Stomach smooth muscle (tissue), 2 donors: ENCODE results near the gene C5orf58.

Experiments used
- H3K27ac ChIP-seq: one replicate; pipeline ENCODE4 v1.7.0; 2013; ENCODE audit warnings: mild to moderate bottlenecking, low read length, inconsistent platforms
- H3K27me3 ChIP-seq, 2 donors: one replicate each; pipeline ENCODE4 v1.7.0; 2013; ENCODE audit warnings: low read length in 2 of 2; ENCODE audit not compliant: insufficient read depth in 2 of 2, control insufficient read depth in 1 of 2
- H3K36me3 ChIP-seq, 2 donors: one replicate each; pipeline ENCODE4 v1.7.0; 2013; ENCODE audit warnings: low read length in 2 of 2; ENCODE audit not compliant: control insufficient read depth in 2 of 2, insufficient read depth in 2 of 2
- H3K4me1 ChIP-seq: one replicate; pipeline ENCODE4 v1.7.0; 2013; ENCODE audit warnings: low read length; ENCODE audit not compliant: control insufficient read depth, insufficient read depth
- H3K4me3 ChIP-seq, 2 donors: one replicate each; pipeline ENCODE4 v1.7.0; 2013; ENCODE audit warnings: low read length in 2 of 2
- H3K9ac ChIP-seq, 2 donors: one replicate each; pipeline ENCODE4 v1.7.0; 2013; ENCODE audit warnings: low read length in 2 of 2, mild to moderate bottlenecking in 1 of 2
- H3K9me3 ChIP-seq, 2 donors: one replicate each; pipeline ENCODE4 v1.7.0; 2013; ENCODE audit warnings: low read length in 2 of 2; ENCODE audit not compliant: control insufficient read depth in 2 of 2
- donor health status: healthy.
- donor health status: Pancreatic carcinoma.

Gene C5orf58

GRCh38 chr5:170204202-170204601 is 28.6 kb upstream of the C5orf58 start:
- Histone ChIP-seq H3K9me3 (no peaks in the 10 kb centered on the region), H3K36me3 (no peaks in the 10 kb centered on the region), H3K27ac (no peak overlapping the region), H3K4me3 (no peak overlapping the region), H3K27me3 (peaks cover 0 to 4% of the 10 kb centered on the region in 2 donors), H3K9ac (no peak overlapping the region), H3K4me1 (no peaks in the 10 kb centered on the region)

- no peaks in the 10 kb centered on the region for H3K9me3 ChIP-seq
- H3K27me3 ChIP-seq = peaks cover 0 to 4% of the 10 kb centered on the region in 2 donors
- H3K4me3 ChIP-seq = no peak overlapping the region
- no peaks in the 10 kb centered on the region for H3K36me3 ChIP-seq
- no peaks in the 10 kb centered on the region for H3K4me1 ChIP-seq
- H3K9ac ChIP-seq = no peak overlapping the region
- no peak overlapping the region for H3K27ac ChIP-seq
These were observed 26.6 kb upstream of the C5orf58 start for GRCh38 chr5:170206216-170206615.

GRCh38 chr5:170206958-170207357 is 25.8 kb upstream of the C5orf58 start:
- Histone ChIP-seq H3K4me1 (no peaks in the 10 kb centered on the region), H3K4me3 (no peak overlapping the region), H3K9ac (no peak overlapping the region), H3K36me3 (no peaks in the 10 kb centered on the region), H3K9me3 (no peaks in the 10 kb centered on the region), H3K27me3 (peaks cover 0 to 4% of the 10 kb centered on the region in 2 donors), H3K27ac (no peak overlapping the region)

GRCh38 chr5:170211575-170212334 is 21.0 kb upstream of the C5orf58 start:
- Histone ChIP-seq H3K4me1 (no peaks in the 10 kb centered on the region), H3K9ac (no peak overlapping the region), H3K27me3 (peaks cover 0 to under 1% of the 10 kb centered on the region in 2 donors), H3K9me3 (no peaks in the 10 kb centered on the region), H3K36me3 (no peaks in the 10 kb centered on the region), H3K27ac (no peak overlapping the region), H3K4me3 (no peak overlapping the region)

- no peaks in the 10 kb centered on the region for H3K36me3 ChIP-seq
- H3K4me1 ChIP-seq = no peaks in the 10 kb centered on the region
- no peak overlapping the region for H3K9ac ChIP-seq
- H3K9me3 ChIP-seq = no peaks in the 10 kb centered on the region
- no peak overlapping the region for H3K27ac ChIP-seq
- no peak overlapping the region for H3K4me3 ChIP-seq
- no peaks in the 10 kb centered on the region for H3K27me3 ChIP-seq
These were observed 16.4 kb upstream of the C5orf58 start for GRCh38 chr5:170216257-170216864.

GRCh38 chr5:170217831-170218230 is 15.0 kb upstream of the C5orf58 start:
- Histone ChIP-seq H3K9me3 (no peaks in the 10 kb centered on the region), H3K27ac (no peak overlapping the region), H3K4me3 (no peak overlapping the region), H3K36me3 (no peaks in the 10 kb centered on the region), H3K4me1 (peaks cover 3% of the 10 kb centered on the region), H3K27me3 (no peaks in the 10 kb centered on the region), H3K9ac (no peak overlapping the region)

GRCh38 chr5:170218726-170219125 is 14.1 kb upstream of the C5orf58 start:
- Histone ChIP-seq H3K27me3 (no peaks in the 10 kb centered on the region), H3K36me3 (no peaks in the 10 kb centered on the region), H3K9me3 (no peaks in the 10 kb centered on the region), H3K4me1 (peaks cover 3% of the 10 kb centered on the region), H3K9ac (no peak overlapping the region), H3K27ac (no peak overlapping the region), H3K4me3 (no peak overlapping the region)

- H3K4me3 ChIP-seq = no peak overlapping the region
- no peak overlapping the region for H3K27ac ChIP-seq
These were observed 13.2 kb upstream of the C5orf58 start for GRCh38 chr5:170219615-170220014.

GRCh38 chr5:170220191-170220590 is 12.6 kb upstream of the C5orf58 start:
- Histone ChIP-seq H3K4me3 (no peak overlapping the region), H3K27ac (no peak overlapping the region), H3K36me3 (no peaks in the 10 kb centered on the region), H3K4me1 (peaks cover 4% of the 10 kb centered on the region), H3K9ac (no peak overlapping the region), H3K9me3 (no peaks in the 10 kb centered on the region), H3K27me3 (no peaks in the 10 kb centered on the region)

More at GRCh38 chr5:170219615-170220014, 13.2 kb upstream of the C5orf58 start:
- Histone ChIP-seq H3K27me3 (no peaks in the 10 kb centered on the region), H3K9ac (no peak overlapping the region), H3K4me1 (peaks cover 3% of the 10 kb centered on the region), H3K9me3 (no peaks in the 10 kb centered on the region), H3K36me3 (no peaks in the 10 kb centered on the region)

- Histone ChIP-seq H3K36me3 (no peaks in the 10 kb centered on the region), H3K27ac (peak overlapping the region; percentile 12), H3K4me3 (no peak overlapping the region), H3K9ac (no peak overlapping the region), H3K27me3 (no peaks in the 10 kb centered on the region), H3K4me1 (peaks cover 5% of the 10 kb centered on the region), H3K9me3 (no peaks in the 10 kb centered on the region)
These were observed 11.5 kb upstream of the C5orf58 start for GRCh38 chr5:170221327-170221741.

- H3K36me3 ChIP-seq = no peaks in the 10 kb centered on the region
- no peak overlapping the region for H3K27ac ChIP-seq
- H3K9ac ChIP-seq = no peak overlapping the region
- peaks cover 5% of the 10 kb centered on the region for H3K4me1 ChIP-seq
- no peaks in the 10 kb centered on the region for H3K9me3 ChIP-seq
- H3K4me3 ChIP-seq = no peak overlapping the region
- no peaks in the 10 kb centered on the region for H3K27me3 ChIP-seq
These were observed 9.4 kb upstream of the C5orf58 start for GRCh38 chr5:170223360-170223759.
